A549 (cell line): ENCODE results near the gene MITF. TPM values are rescaled to one million over a fixed set of nuclear protein-coding genes. Genes with fewer than 3 reads are reported as not detected.

ENCODE experiments used
- ATAC-seq, 2 experiments: fragments of 200-7000 bp in 1 of 2; fragments of >200 bp in 1 of 2; cut with Nextera tagmentation in 1 of 2; cut with Tn5 transposase in 1 of 2; 3 replicates each; pipeline versions ENCODE4 v1.8.0 to v1.9.1; 2018 to 2020; ENCODE audit warnings: mild to moderate bottlenecking in 1 of 2, moderate library complexity in 1 of 2
- CTCF ChIA-PET: fragments of 300-600 bp; sonication (Branson Sonifier 250); formaldehyde crosslinking; extraction: SDS; loops from one replicate; lab custom pipeline; 2021; ENCODE audit warnings: antibody characterized with exemption, inconsistent platforms; lab: Yijun Ruan, JAX
- POLR2A ChIA-PET: fragments of 350-600 bp; formaldehyde crosslinking; extraction: SDS; loops from one replicate; lab custom pipeline; 2021; ENCODE audit warnings: antibody characterized with exemption, inconsistent platforms; lab: Yijun Ruan, JAX
- DNase-seq, 2 experiments: peaks; one replicate each; pipeline versions ENCODE4 v3.0.0 to v3.0.0-alpha.2; 2011 to 2016; ENCODE audit warnings: low read depth in 1 of 2, low spot score in 1 of 2
- FAIRE-seq: peaks from 2 replicates; lab custom pipeline; 2011; peaks lifted over from hg19 to GRCh38; lab: Jason Lieb, UNC
- H3K27ac ChIP-seq, 2 experiments: fragments of >200 bp; sonication (Bioruptor Twin); formaldehyde crosslinking; 3 replicates each; pipeline ENCODE4 v1.5.1; 2016 to 2017
- H3K4me1 ChIP-seq: fragments of >200 bp; sonication (Bioruptor Twin); formaldehyde crosslinking; 3 replicates; pipeline ENCODE4 v1.6.1; 2016
- H3K4me2 ChIP-seq: fragments of >200 bp; sonication (Bioruptor Twin); formaldehyde crosslinking; 3 replicates; pipeline ENCODE4 v1.6.1; 2016
- H3K4me3 ChIP-seq: fragments of >200 bp; sonication (Bioruptor Twin); formaldehyde crosslinking; 3 replicates; pipeline ENCODE4 v1.5.1; 2016
- H3K9me3 ChIP-seq: fragments of >200 bp; sonication (Bioruptor Twin); formaldehyde crosslinking; 3 replicates; pipeline ENCODE4 v1.6.1; 2016
- CEBPB ChIP-seq, 2 experiments: fragments of >200 bp in 1 of 2; sonication (Bioruptor Twin) in 1 of 2; formaldehyde crosslinking in 1 of 2; IDR thresholded peaks; 2 replicates each; pipeline ENCODE4 v1.6.1; 2012 to 2016
- CHD2 ChIP-seq: fragments of 150-350 bp; IDR thresholded peaks from 2 replicates; pipeline ENCODE4 v1.6.1; 2014; ENCODE audit warnings: low read length; ENCODE audit not compliant: partially characterized antibody
- CHD4 ChIP-seq: fragments of 200-600 bp; sonication (generic); IDR thresholded peaks from 2 replicates; pipeline ENCODE4 v1.6.1; 2016; ENCODE audit warnings: antibody characterized with exemption, mild to moderate bottlenecking, borderline replicate concordance
- EHF ChIP-seq: fragments of 250-450 bp; sonication (Bioruptor Pico); IDR thresholded peaks from 2 replicates; pipeline ENCODE4 v1.5.0; 2020; ENCODE audit warnings: mild to moderate bottlenecking
- EHMT2 ChIP-seq: fragments of 200-600 bp; sonication (generic); IDR thresholded peaks from 2 replicates; pipeline ENCODE4 v1.6.1; 2016; ENCODE audit warnings: antibody characterized with exemption, low read depth, mild to moderate bottlenecking, moderate library complexity
- ELK1 ChIP-seq: fragments of 150-350 bp; IDR thresholded peaks from 2 replicates; pipeline ENCODE4 v1.6.1; 2014; ENCODE audit warnings: low read depth, mild to moderate bottlenecking, low read length
- FOSB ChIP-seq: fragments of 250-450 bp; sonication (Bioruptor Pico); IDR thresholded peaks from 2 replicates; pipeline ENCODE4 v1.5.0; 2020; ENCODE audit warnings: mild to moderate bottlenecking, moderate library complexity
- HOXA7 ChIP-seq: fragments of 250-450 bp; sonication (Bioruptor Pico); IDR thresholded peaks from 2 replicates; pipeline ENCODE4 v1.5.0; 2020; ENCODE audit warnings: mild to moderate bottlenecking, moderate library complexity
- HOXB13 ChIP-seq: fragments of 250-450 bp; sonication (Bioruptor Pico); IDR thresholded peaks from 2 replicates; pipeline ENCODE4 v1.5.0; 2020; ENCODE audit warnings: low read depth, mild to moderate bottlenecking, moderate library complexity
- HOXB5 ChIP-seq: fragments of 250-450 bp; sonication (Bioruptor Pico); IDR thresholded peaks from 2 replicates; pipeline ENCODE4 v1.5.0; 2020; ENCODE audit warnings: mild to moderate bottlenecking, moderate library complexity
- JUN ChIP-seq, 2 experiments: fragments of >200 bp; sonication (Bioruptor Twin); formaldehyde crosslinking; IDR thresholded peaks; 2 replicates in 1 of 2; 3 replicates in 1 of 2; pipeline ENCODE4 v1.6.1; 2016 to 2017
- JUNB ChIP-seq: fragments of >200 bp; sonication (Bioruptor Twin); formaldehyde crosslinking; IDR thresholded peaks from 2 replicates; pipeline ENCODE4 v1.6.1; 2016
- MAFK ChIP-seq: fragments of 450-650 bp; IDR thresholded peaks from 2 replicates; pipeline ENCODE4 v1.6.1; 2014; ENCODE audit not compliant: partially characterized antibody
- MYC ChIP-seq: IDR thresholded peaks from 2 replicates; pipeline ENCODE4 v1.6.1; 2012; ENCODE audit warnings: mild to moderate bottlenecking, inconsistent platforms, low read length, improper control_type of control experiment, borderline replicate concordance
- NPAS2 ChIP-seq: fragments of 250-450 bp; sonication (Bioruptor Pico); IDR thresholded peaks from 2 replicates; pipeline ENCODE4 v1.8.0; 2022; ENCODE audit warnings: mild to moderate bottlenecking, moderate library complexity, borderline replicate concordance
- NR3C1 ChIP-seq: fragments of >200 bp; sonication (Bioruptor Twin); formaldehyde crosslinking; IDR thresholded peaks from 3 replicates; pipeline ENCODE4 v1.6.1; 2017
- PHF8 ChIP-seq: fragments of 200-600 bp; sonication (generic); IDR thresholded peaks from 2 replicates; pipeline ENCODE4 v1.6.1; 2016; ENCODE audit warnings: low read depth, mild to moderate bottlenecking, antibody characterized with exemption, moderate library complexity, borderline replicate concordance
- POLR2A ChIP-seq: IDR thresholded peaks from 2 replicates; pipeline ENCODE4 v1.6.1; 2012; ENCODE audit warnings: mild to moderate bottlenecking, low read length
- POLR2AphosphoS2 ChIP-seq: conservative IDR thresholded peaks from 2 replicates; pipeline ENCODE4 v1.6.1; 2012; ENCODE audit warnings: low read length, improper control_type of control experiment, inconsistent platforms
- RAD21 ChIP-seq, 2 experiments: fragments of >200 bp in 1 of 2; sonication (Bioruptor Twin) in 1 of 2; formaldehyde crosslinking in 1 of 2; IDR thresholded peaks in 1 of 2; conservative IDR thresholded peaks in 1 of 2; 2 replicates in 1 of 2; 3 replicates in 1 of 2; pipeline ENCODE4 v1.6.1; 2012 to 2018; ENCODE audit warnings: inconsistent platforms in 1 of 2
- RFX5 ChIP-seq: fragments of 450-650 bp; IDR thresholded peaks from 2 replicates; pipeline ENCODE4 v1.7.1; 2014; ENCODE audit warnings: antibody characterized with exemption, mild to moderate bottlenecking, moderate library complexity
- SMC3 ChIP-seq: fragments of >200 bp; sonication (Bioruptor Twin); formaldehyde crosslinking; IDR thresholded peaks from 3 replicates; pipeline ENCODE4 v1.6.1; 2018; ENCODE audit warnings: inconsistent platforms
- TFCP2L1 ChIP-seq: fragments of 250-450 bp; sonication (Bioruptor Pico); IDR thresholded peaks from 2 replicates; pipeline ENCODE4 v1.5.0; 2021; ENCODE audit warnings: mild to moderate bottlenecking
- ZC3H11A ChIP-seq: fragments of 450-650 bp; IDR thresholded peaks from 2 replicates; pipeline ENCODE4 v1.6.1; 2014; ENCODE audit warnings: antibody characterized with exemption, mild to moderate bottlenecking
- ZFP36 ChIP-seq: fragments of 450-650 bp; IDR thresholded peaks from 2 replicates; pipeline ENCODE4 v1.6.1; 2014; ENCODE audit warnings: borderline replicate concordance; ENCODE audit not compliant: partially characterized antibody
- ZNF302 ChIP-seq: fragments of 250-450 bp; sonication (Bioruptor Pico); IDR thresholded peaks from 2 replicates; pipeline ENCODE4 v1.9.0; 2021; ENCODE audit warnings: inconsistent platforms, mild to moderate bottlenecking, moderate library complexity
- ZSCAN20 ChIP-seq: fragments of 250-450 bp; sonication (Bioruptor Pico); IDR thresholded peaks from 2 replicates; pipeline ENCODE4 v1.8.0; 2022; ENCODE audit warnings: mild to moderate bottlenecking, moderate library complexity
- WGBS: methylation state at CpG from one replicate; pipeline ENCODE4 v1.1.6; 2017; ENCODE audit errors: missing lambda C conversion rate; 5-methylcytosine and 5-hydroxymethylcytosine counted together
- polyA plus RNA-seq, 4 experiments: library from polyadenylated mRNA; depleted of rRNA in 3 of 4; stranded (reverse); fragments of >200 nt; fragmentation: RNase III in 1 of 4; extraction: RNeasy Plus Mini Kit Qiagen cat#74134 plus additional on column Dnase treatment in 1 of 4; gene quantifications; 2 replicates in 3 of 4; 3 replicates in 1 of 4; pipeline ENCODE4 v1.2.3, GENCODE V29; 2011 to 2017
- TF ChIP-seq, protein P1 (sequence below): IDR thresholded peaks from 2 replicates; pipeline ENCODE4 v1.6.1; 2012

MITF gene
- polyA plus RNA-seq, 2 of the 4 experiments (the other 2 are of a cell fraction) = 14.3 to 15.9 TPM

- TF ChIP-seq ZFP36 = no peak
- TF ChIP-seq, protein P1, sequence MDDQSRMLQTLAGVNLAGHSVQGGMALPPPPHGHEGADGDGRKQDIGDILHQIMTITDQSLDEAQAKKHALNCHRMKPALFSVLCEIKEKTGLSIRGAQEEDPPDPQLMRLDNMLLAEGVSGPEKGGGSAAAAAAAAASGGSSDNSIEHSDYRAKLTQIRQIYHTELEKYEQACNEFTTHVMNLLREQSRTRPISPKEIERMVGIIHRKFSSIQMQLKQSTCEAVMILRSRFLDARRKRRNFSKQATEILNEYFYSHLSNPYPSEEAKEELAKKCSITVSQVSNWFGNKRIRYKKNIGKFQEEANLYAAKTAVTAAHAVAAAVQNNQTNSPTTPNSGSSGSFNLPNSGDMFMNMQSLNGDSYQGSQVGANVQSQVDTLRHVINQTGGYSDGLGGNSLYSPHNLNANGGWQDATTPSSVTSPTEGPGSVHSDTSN = no peak
- TF ChIP-seq ZSCAN20 (CRISPR knock-in tag) = no peak
These were observed 263.9 kb downstream of the MITF start (continued) for GRCh38 chr3:70003119-70003518.

DNA sequence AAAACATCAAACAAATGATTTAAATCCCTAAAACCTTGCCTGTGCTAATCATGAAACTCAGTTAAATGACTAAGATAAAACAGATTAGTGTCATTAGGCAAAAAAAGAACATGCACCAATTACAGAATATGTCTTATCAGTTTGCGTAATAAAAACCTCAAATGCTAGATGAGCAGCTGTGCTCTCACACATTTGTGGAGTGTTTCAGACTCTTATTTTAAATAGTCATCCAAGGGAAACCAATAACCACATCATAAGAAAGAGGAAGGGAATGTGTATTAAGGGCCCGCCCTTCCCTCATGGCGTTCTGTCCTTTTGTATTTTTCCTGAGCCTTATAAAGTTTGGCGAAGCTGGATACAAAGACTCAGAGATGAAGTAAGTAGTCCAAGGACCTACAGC, 266.8 kb downstream of the MITF start:
- DNase-seq (no peak), FAIRE-seq (peak; percentile 36), ATAC-seq (no peak)
- Histone ChIP-seq H3K9me3 (no peaks in the 10 kb centered on the region; the same call in 2 of the 3 replicates), H3K27ac (no peak overlapping the region), H3K4me3 (no peak overlapping the region), H3K4me1 (no peaks in the 10 kb centered on the region), H3K4me2 (no peak overlapping the region)
- ChIA-PET POLR2A (no interaction called here), CTCF (no interaction called here)
- TF ChIP-seq EHMT2 = no peak
- TF ChIP-seq TFCP2L1 (CRISPR knock-in tag) = no peak
- TF ChIP-seq, protein P1 = no peak
- TF ChIP-seq JUN (IDR thresholded peaks at IDR 0.05) = no peak
- no peak for TF ChIP-seq CHD2
- TF ChIP-seq RAD21 (conservative IDR thresholded peaks at IDR 0.05 in 1 of 2, IDR thresholded peaks at IDR 0.05 in 1 of 2) = no peak
- no peak for TF ChIP-seq MAFK
- no peak for TF ChIP-seq NPAS2 (CRISPR knock-in tag)
- no peak for TF ChIP-seq POLR2AphosphoS2
- no peak for TF ChIP-seq POLR2A
- TF ChIP-seq CEBPB (IDR thresholded peaks at IDR 0.05) = no peak
- TF ChIP-seq SMC3 = no peak
- TF ChIP-seq CHD4 = no peak
- no peak for TF ChIP-seq HOXB13 (CRISPR knock-in tag)
- TF ChIP-seq ELK1 = no peak
- TF ChIP-seq MYC = no peak
- no peak for TF ChIP-seq PHF8
- TF ChIP-seq ZFP36 = no peak
- no peak for TF ChIP-seq HOXB5
- TF ChIP-seq ZNF302 (CRISPR knock-in tag) = no peak
- 87% methylated on average over 4 of the region's 4 CpGs for WGBS

DNA sequence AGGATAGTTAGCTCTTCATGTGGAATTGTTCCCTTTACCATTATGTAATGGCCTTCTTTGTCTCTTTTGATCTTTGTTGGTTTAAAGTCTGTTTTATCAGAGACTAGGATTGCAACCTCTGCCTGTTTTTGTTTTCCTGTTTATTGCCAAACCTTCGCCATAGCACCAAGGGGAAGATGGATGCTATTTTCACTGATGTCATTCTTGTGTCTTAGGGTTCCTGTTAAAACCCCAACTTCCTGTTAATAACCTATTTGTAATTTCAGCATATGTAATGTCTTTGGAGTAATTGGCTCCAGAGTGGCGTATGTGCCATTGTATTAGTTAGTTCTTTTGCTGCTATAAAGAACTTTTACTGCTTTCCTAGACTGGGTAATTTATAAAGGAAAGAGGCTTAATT, 271.1 kb downstream of the MITF start:
- ChIA-PET CTCF (no interaction called here), POLR2A (no interaction called here)
- Histone ChIP-seq H3K4me2 (no peak overlapping the region), H3K4me1 (no peaks in the 10 kb centered on the region), H3K4me3 (no peak overlapping the region), H3K9me3 (no peaks in the 10 kb centered on the region; the same call in 2 of the 3 replicates), H3K27ac (no peak overlapping the region)
- FAIRE-seq (no peak), DNase-seq (no peak), ATAC-seq (no peak)
- no peak for TF ChIP-seq ZC3H11A
- no peak for TF ChIP-seq HOXA7 (CRISPR knock-in tag)
- TF ChIP-seq JUNB = no peak
- no peak for TF ChIP-seq RFX5
- no peak for TF ChIP-seq MYC
- TF ChIP-seq EHF = no peak
- no peak for TF ChIP-seq SMC3
- no peak for TF ChIP-seq NR3C1
- TF ChIP-seq PHF8 = no peak
- TF ChIP-seq FOSB (CRISPR knock-in tag) = no peak
- 52% methylated on average over 2 of the region's 2 CpGs for WGBS
